GM23248 (cell line): ENCODE results near the gene ADAT1. TPM values are rescaled to one million over a fixed set of nuclear protein-coding genes. Genes with fewer than 3 reads are reported as not detected.
A peak's percentile ranks its signal among the peaks of the same experiment; 100 is the strongest.

Experiments used
- DNase-seq: peaks from one replicate; pipeline ENCODE4 v3.0.0-alpha.2; 2015
- H2AFZ ChIP-seq: fragments of 200-600 bp; sonication (generic); 2 replicates; pipeline ENCODE4 v1.6.1; 2016; ENCODE audit warnings: antibody characterized with exemption
- H3F3A ChIP-seq: fragments of 200-600 bp; sonication (generic); 2 replicates; pipeline ENCODE4 v1.6.1; 2016; ENCODE audit warnings: mild to moderate bottlenecking, antibody characterized with exemption, mixed run types; ENCODE audit not compliant: insufficient read depth
- H3K27ac ChIP-seq: fragments of 200-600 bp; sonication (generic); 2 replicates; pipeline ENCODE4 v1.5.1; 2016; ENCODE audit warnings: mild to moderate bottlenecking
- H3K27me3 ChIP-seq: fragments of 200-600 bp; sonication (generic); replicated peaks from 2 replicates; pipeline ENCODE4 v1.6.1; 2016; ENCODE audit warnings: mild to moderate bottlenecking; ENCODE audit not compliant: insufficient read depth
- H3K36me3 ChIP-seq: fragments of 200-600 bp; sonication (generic); 2 replicates; pipeline ENCODE4 v1.6.1; 2016; ENCODE audit warnings: low read depth, mild to moderate bottlenecking
- H3K4me1 ChIP-seq: fragments of 200-600 bp; sonication (generic); 2 replicates; pipeline ENCODE4 v1.6.1; 2016; ENCODE audit warnings: mild to moderate bottlenecking; ENCODE audit not compliant: insufficient read depth
- H3K4me2 ChIP-seq: fragments of 200-600 bp; sonication (generic); one replicate; pipeline ENCODE4 v1.6.1; 2016; ENCODE audit warnings: mild to moderate bottlenecking; ENCODE audit not compliant: unreplicated experiment
- H3K4me3 ChIP-seq: fragments of 200-600 bp; sonication (generic); 2 replicates; pipeline ENCODE4 v1.5.1; 2016; ENCODE audit warnings: mild to moderate bottlenecking
- H3K79me2 ChIP-seq: fragments of 200-600 bp; sonication (generic); 2 replicates; pipeline ENCODE4 v1.6.1; 2016; ENCODE audit warnings: mild to moderate bottlenecking; ENCODE audit not compliant: insufficient read depth
- H3K9ac ChIP-seq: fragments of 200-600 bp; sonication (generic); 2 replicates; pipeline ENCODE4 v1.6.1; 2016; ENCODE audit warnings: mild to moderate bottlenecking
- H3K9me2 ChIP-seq: fragments of 200-600 bp; sonication (generic); 2 replicates; pipeline ENCODE4 v1.6.1; 2016; ENCODE audit warnings: mixed run types, mild to moderate bottlenecking, moderate library complexity; ENCODE audit not compliant: insufficient read depth
- H3K9me3 ChIP-seq: fragments of 200-600 bp; sonication (generic); one replicate; pipeline ENCODE4 v1.6.1; 2017; ENCODE audit warnings: low read depth
- H4K20me1 ChIP-seq: fragments of 200-600 bp; sonication (generic); 2 replicates; pipeline ENCODE4 v1.6.0; 2016; ENCODE audit not compliant: insufficient read depth
- EZH2 ChIP-seq: fragments of 200-600 bp; sonication (generic); IDR thresholded peaks from 2 replicates; pipeline ENCODE4 v1.6.1; 2018; ENCODE audit warnings: antibody characterized with exemption, mild to moderate bottlenecking; ENCODE audit not compliant: insufficient read depth, poor library complexity, severe bottlenecking
- EZH2phosphoT487 ChIP-seq: fragments of 200-600 bp; sonication (generic); IDR thresholded peaks from 2 replicates; pipeline ENCODE4 v1.6.1; 2018; ENCODE audit warnings: antibody characterized with exemption, moderate library complexity, mild to moderate bottlenecking, low read depth; ENCODE audit not compliant: insufficient read depth
- WGBS, 2 experiments: methylation state at CpG; one replicate each; pipeline ENCODE4 v1.1.6; 2015 to 2017; ENCODE audit warnings: low lambda C conversion rate in 2 of 2, low coverage in 1 of 2; ENCODE audit errors: missing lambda C conversion rate in 2 of 2; 5-methylcytosine and 5-hydroxymethylcytosine counted together
- in situ Hi-C: fragments of 300-500 bp; cut with MboI; formaldehyde crosslinking; loops from 2 replicates; pipeline ENCODE4 v1.15.0; 2020
- polyA plus RNA-seq: library from polyadenylated mRNA; unstranded; fragments of >200 nt; fragmentation: Nextera tagmentation; extraction: Ambion mirVana; gene quantifications from 2 replicates; pipeline ENCODE4 v1.2.1, GENCODE V29; 2016
- total RNA-seq: library from RNA; depleted of rRNA; stranded (reverse); fragments of >200 nt; shearing (Covaris generic); gene quantifications from 2 replicates; pipeline ENCODE4 v1.2.3, GENCODE V29; 2014

Gene ADAT1
- total and polyA plus RNA-seq, 2 experiments from 2014 or later, result 18.9 to 31.3 TPM

GRCh38 chr16:75647112-75647491, 24.0 kb upstream of the ADAT1 start:
- Histone ChIP-seq H3K9me2 (no peaks in the 10 kb centered on the region), H3F3A (no peaks in the 10 kb centered on the region), H3K4me3 (peak overlapping the region; percentile 91), H3K4me2 (peak overlapping the region; percentile 80), H3K27me3 (no peaks in the 10 kb centered on the region), H4K20me1 (peaks cover 15% of the 10 kb centered on the region; the same call in 1 of the 2 replicates), H2AFZ (peak overlapping the region; percentile 89), H3K4me1 (peaks cover 30% of the 10 kb centered on the region), H3K9ac (peak overlapping the region; percentile 97), H3K79me2 (peaks cover 93% of the 10 kb centered on the region), H3K36me3 (peaks cover 16% of the 10 kb centered on the region), H3K9me3 (no peaks in the 10 kb centered on the region), H3K27ac (peak overlapping the region; percentile 87)
- no peak for DNase-seq
- no peak for TF ChIP-seq EZH2
- no peak for TF ChIP-seq EZH2phosphoT487
- in situ Hi-C loops, result no loop called here
- WGBS, 2 experiments, result 1 to 2% methylated on average over 18 of the region's 18 CpGs

- no peaks in the 10 kb centered on the region for H3K27me3 ChIP-seq
- in situ Hi-C loops, result no loop called here
- no peak overlapping the region for H3K4me3 ChIP-seq
- no peaks in the 10 kb centered on the region for H4K20me1 ChIP-seq
- H3K9ac ChIP-seq, result no peak overlapping the region
- TF ChIP-seq EZH2, result no peak
- no peak for TF ChIP-seq EZH2phosphoT487
- H3K9me2 ChIP-seq, result no peaks in the 10 kb centered on the region
- peaks cover 92% of the 10 kb centered on the region for H3K79me2 ChIP-seq
- H3F3A ChIP-seq, result no peaks in the 10 kb centered on the region
- no peak overlapping the region for H2AFZ ChIP-seq
- peaks cover 22% of the 10 kb centered on the region; the same call in 1 of the 2 replicates for H3K36me3 ChIP-seq
- peaks cover 8% of the 10 kb centered on the region for H3K4me1 ChIP-seq
- DNase-seq, result no peak
- H3K9me3 ChIP-seq, result no peaks in the 10 kb centered on the region
- WGBS, 2 experiments, result 88 to 93% methylated on average over 7 of the region's 7 CpGs
- no peak overlapping the region for H3K4me2 ChIP-seq
- H3K27ac ChIP-seq, result no peak overlapping the region
These were observed 21.3 kb upstream of the ADAT1 start for GRCh38 chr16:75644240-75645012.

GRCh38 chr16:75640598-75640997, 17.5 kb upstream of the ADAT1 start:
- in situ Hi-C loops, result no loop called here
- H3K9ac ChIP-seq, result no peak overlapping the region
- TF ChIP-seq EZH2, result no peak
- TF ChIP-seq EZH2phosphoT487, result no peak
- DNase-seq, result no peak
- H3K27ac ChIP-seq, result no peak overlapping the region
- H3K4me2 ChIP-seq, result no peak overlapping the region
- no peaks in the 10 kb centered on the region for H3K9me3 ChIP-seq
- H3K27me3 ChIP-seq, result no peaks in the 10 kb centered on the region
- H3K79me2 ChIP-seq, result peaks cover 88% of the 10 kb centered on the region
- no peaks in the 10 kb centered on the region for H3K4me1 ChIP-seq
- H4K20me1 ChIP-seq, result no peaks in the 10 kb centered on the region
- H3K4me3 ChIP-seq, result no peak overlapping the region
- no peak overlapping the region for H2AFZ ChIP-seq
- H3K36me3 ChIP-seq, result peaks cover 54% of the 10 kb centered on the region
- no peaks in the 10 kb centered on the region for H3F3A ChIP-seq
- H3K9me2 ChIP-seq, result no peaks in the 10 kb centered on the region
- 92 to 93% methylated on average over 6 of the region's 6 CpGs for WGBS, 2 experiments

- Histone ChIP-seq H3K4me1 (no peaks in the 10 kb centered on the region), H3K27me3 (no peaks in the 10 kb centered on the region), H3K9ac (no peak overlapping the region), H3K36me3 (peaks cover 80% of the 10 kb centered on the region), H3K79me2 (peaks cover 33% of the 10 kb centered on the region), H3K27ac (no peak overlapping the region), H2AFZ (no peak overlapping the region), H3K9me3 (no peaks in the 10 kb centered on the region), H3K9me2 (no peaks in the 10 kb centered on the region), H3F3A (0 out of 2 replicates have a peak, but pooled peaks cover 4% of the 10 kb centered on the region), H3K4me2 (no peak overlapping the region), H3K4me3 (no peak overlapping the region), H4K20me1 (no peaks in the 10 kb centered on the region)
- in situ Hi-C loops, result no loop called here
- TF ChIP-seq EZH2phosphoT487, result no peak
- WGBS, 2 experiments, result 96 to 98% methylated on average over 3 of the region's 3 CpGs
- DNase-seq, result no peak
These were observed 12.0 kb upstream of the ADAT1 start for GRCh38 chr16:75635036-75635435.
